Motor neuron (in vitro differentiated cells): ENCODE data around the gene CAPN9. TPM values are rescaled to one million over a fixed set of nuclear protein-coding genes. Genes with fewer than 3 reads are reported as not detected.
A peak's percentile ranks its signal among the peaks of the same experiment; 100 is the strongest.

Experiments used
- ATAC-seq, 8 experiments: fragments of 200-7000 bp; cut with Tn5 transposase; replicated peaks in 6 of 8; 2 replicates each; pipeline ENCODE4 v1.8.0; 2021; ENCODE audit warnings: mild to moderate bottlenecking in 8 of 8, moderate library complexity in 8 of 8
- H3K27ac ChIP-seq, 2 donors: fragments of 250-450 bp; sonication (Bioruptor Pico); 2 replicates each; pipeline ENCODE4 v1.9.0; 2021; ENCODE audit warnings: antibody characterized with exemption in 2 of 2, mild to moderate bottlenecking in 2 of 2, moderate library complexity in 1 of 2
- H3K4me1 ChIP-seq, 2 donors: fragments of 250-450 bp; sonication (Bioruptor Pico); replicated peaks in 1 of 2; 2 replicates each; pipeline ENCODE4 v1.6.1; 2021; ENCODE audit warnings: antibody characterized with exemption in 2 of 2, mild to moderate bottlenecking in 2 of 2, moderate library complexity in 1 of 2
- H3K4me3 ChIP-seq, 5 donors: fragments of 250-450 bp; sonication (Bioruptor Pico); 2 replicates each; pipeline ENCODE4 v1.9.0; 2021; ENCODE audit warnings: antibody characterized with exemption in 5 of 5, mild to moderate bottlenecking in 5 of 5, moderate library complexity in 4 of 5
- WGBS, 10 experiments: fragments of 450-650 bp; shearing (Covaris generic); methylation state at CpG; one replicate each; pipeline ENCODE4 v1.0.0; 2022; 5-methylcytosine and 5-hydroxymethylcytosine counted together
- in situ Hi-C, 9 experiments: fragments of 400-800 bp; cut with MboI; loops; one replicate each; pipeline ENCODE4 v1.15.0; 2021; ENCODE audit warnings: low sequenced_read_pairs in 9 of 9, low pct_unique_long_range_greater_than_20kb in 2 of 9; ENCODE audit not compliant: unreplicated experiment in 9 of 9
- total RNA-seq, 8 experiments: library from RNA; unstranded; fragments of 300-600 nt; gene quantifications; 2 replicates each; pipeline versions ENCODE4 v1.2.3 to v1.2.4, GENCODE V29; 2022

Gene CAPN9
- total RNA-seq, 8 experiments from 2014 or later, result 0.08 to 0.29 (median 0.11) TPM; not detected in 4

DNA sequence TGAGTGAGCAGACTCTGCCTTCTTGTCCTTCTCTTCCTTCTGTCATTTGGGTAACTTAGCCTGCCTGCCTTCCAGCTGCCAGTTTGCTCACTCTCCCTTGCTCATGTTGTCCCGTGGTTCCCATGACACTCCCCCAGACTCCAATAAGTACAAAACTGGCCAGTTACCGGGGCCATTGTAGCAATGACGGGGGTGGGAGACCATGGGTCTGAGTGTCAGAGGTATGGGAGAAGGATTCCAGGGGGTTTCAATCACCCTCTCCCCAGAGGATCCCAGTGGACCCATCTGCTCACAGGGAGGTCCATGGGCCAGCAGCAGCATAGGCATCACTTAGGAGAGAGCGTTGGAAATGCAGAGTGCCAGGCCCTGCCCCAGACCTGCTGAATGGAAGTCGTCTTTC, 51.3 kb downstream of the CAPN9 start:
- no peak overlapping the region for H3K27ac ChIP-seq
- ATAC-seq, result no peak
- no peak overlapping the region for H3K4me3 ChIP-seq
- in situ Hi-C loops, result loop anchor here in 1 of 9 experiments (25.0 kb wide), 1 partner anchor 414 kb away; no protein-coding TSS in a partner anchor
- WGBS, 10 experiments, result 0 to 93% (median 66%) methylated on average over 1 to 5 of the region's 5 CpGs
- peaks cover 16 to 17% of the 10 kb centered on the region in 2 donors for H3K4me1 ChIP-seq

- H3K27ac ChIP-seq, result no peak overlapping the region
- peaks cover 2 to 5% of the 10 kb centered on the region in 2 donors for H3K4me1 ChIP-seq
- no peak overlapping the region for H3K4me3 ChIP-seq
- ATAC-seq, result no peak
- 29 to 100% (median 75%) methylated on average over 1 to 9 of the region's 9 CpGs for WGBS, 10 experiments
- in situ Hi-C loops, result no loop called here
Observed at GRCh38 chr1:230800891-230801840, 54.0 kb downstream of the CAPN9 start.

GRCh38 chr1:230804396-230804795, 57.2 kb downstream of the CAPN9 start:
- peaks cover under 1 to 1% of the 10 kb centered on the region in 2 donors for H3K4me1 ChIP-seq
- no peak overlapping the region for H3K27ac ChIP-seq
- in situ Hi-C loops, result no loop called here
- 44 to 100% (median 76%) methylated on average over 1 to 2 of the region's 2 CpGs; no CpG with 5 or more reads in 1 of the 10 experiments for WGBS, 10 experiments
- ATAC-seq, result no peak
- H3K4me3 ChIP-seq, result no peak overlapping the region

DNA sequence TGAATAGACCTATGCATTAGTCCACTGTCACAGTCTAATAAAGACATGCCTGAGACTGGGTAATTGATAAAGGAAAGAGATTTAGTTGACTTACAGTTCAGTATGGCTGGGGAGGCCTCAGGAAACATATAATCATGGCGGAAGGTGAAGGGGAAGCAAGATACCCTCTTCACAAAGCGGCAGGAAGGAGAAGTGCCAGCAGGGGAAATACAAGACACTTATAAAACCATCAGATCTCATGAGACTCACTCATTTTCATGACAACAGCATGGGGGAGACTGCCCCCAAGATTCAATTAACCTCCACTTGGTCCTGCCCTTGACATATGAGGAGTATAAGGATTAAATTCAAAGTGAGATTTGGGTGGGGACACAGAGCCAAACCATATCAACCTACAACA, 59.4 kb downstream of the CAPN9 start:
- Histone ChIP-seq H3K4me1 (peaks cover 3 to 6% of the 10 kb centered on the region in 2 donors), H3K4me3 (no peak overlapping the region), H3K27ac (no peak overlapping the region)
- no peak for ATAC-seq
- 60 to 100% (median 91%) methylated on average over 1 to 2 of the region's 2 CpGs; no CpG with 5 or more reads in 1 of the 10 experiments for WGBS, 10 experiments
- in situ Hi-C loops, result no loop called here

DNA sequence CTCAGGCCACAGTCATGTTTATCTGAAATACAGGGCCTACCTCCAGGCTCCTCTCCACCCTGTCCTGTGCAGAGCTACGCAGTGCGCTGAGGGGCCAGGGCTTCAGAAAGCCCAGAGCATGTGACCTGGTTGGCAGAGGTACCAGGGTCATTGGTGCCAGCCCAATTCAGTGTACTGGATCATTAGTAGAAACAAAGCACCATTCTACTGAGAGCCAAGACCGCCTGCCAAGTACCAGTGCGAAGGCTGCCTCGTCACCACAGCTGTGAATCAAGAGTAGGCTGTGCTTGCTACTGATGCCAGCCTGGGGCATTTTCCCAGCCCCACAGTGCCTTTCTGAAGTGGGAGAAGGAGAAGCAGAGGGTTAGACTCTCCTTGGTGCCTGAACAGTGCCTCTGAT, 59.8 kb downstream of the CAPN9 start:
- in situ Hi-C loops, result no loop called here
- Histone ChIP-seq H3K27ac (no peak overlapping the region), H3K4me3 (no peak overlapping the region), H3K4me1 (peaks cover 3 to 6% of the 10 kb centered on the region in 2 donors)
- ATAC-seq, result no peak
- 100% methylated on average over 4 of the region's 5 CpGs; no CpG with 5 or more reads in 9 of the 10 experiments for WGBS, 10 experiments

DNA sequence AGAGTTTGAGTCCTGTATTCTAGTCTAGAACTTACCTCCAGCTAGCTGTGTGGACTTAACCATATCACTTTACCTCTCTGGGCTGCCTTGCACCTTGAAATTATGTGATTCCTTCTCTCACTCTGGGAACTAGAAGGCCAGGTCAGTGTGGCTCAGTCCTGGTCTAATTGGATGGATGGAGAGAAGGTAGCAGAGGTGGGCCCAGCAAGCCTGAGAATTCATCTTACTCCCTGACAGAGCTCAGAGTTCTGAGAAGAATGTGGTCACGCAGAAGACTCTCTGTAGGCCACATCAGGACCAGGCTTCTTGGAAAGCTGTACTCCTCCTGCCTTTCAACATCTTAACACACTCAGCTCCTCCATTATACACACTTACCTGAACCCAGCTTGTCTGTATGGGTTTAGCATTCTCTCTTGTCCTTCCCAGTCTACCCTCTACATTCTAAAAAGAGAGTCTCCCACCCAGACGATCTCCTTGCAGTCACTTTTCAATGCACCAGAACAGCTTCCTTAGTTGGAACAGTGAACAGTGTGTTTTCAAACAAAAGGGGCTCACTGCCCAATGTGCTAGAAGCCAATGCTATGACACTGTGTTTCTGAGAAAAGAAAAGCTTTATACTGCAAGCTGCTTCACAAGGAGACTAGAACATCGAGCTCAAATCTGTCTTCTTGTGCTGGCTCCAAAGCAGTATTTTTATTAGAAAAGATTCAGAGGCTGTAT, 60.5 kb downstream of the CAPN9 start:
- WGBS, 10 experiments, result 10 to 92% (median 60%) methylated on average over 1 to 3 of the region's 3 CpGs; no CpG with 5 or more reads in 1 of the 10 experiments
- Histone ChIP-seq H3K27ac (no peak overlapping the region), H3K4me1 (peaks cover 3 to 6% of the 10 kb centered on the region in 2 donors), H3K4me3 (no peak overlapping the region)
- in situ Hi-C loops, result no loop called here
- peak in 2 of 8 experiments; percentile 7 to 44 for ATAC-seq

GRCh38 chr1:230808281-230808872, 61.2 kb downstream of the CAPN9 start:
- Histone ChIP-seq H3K4me3 (no peak overlapping the region), H3K27ac (no peak overlapping the region), H3K4me1 (peaks cover 3 to 6% of the 10 kb centered on the region in 2 donors)
- ATAC-seq, result peak; percentile 11 to 100 (median 58)
- WGBS, 10 experiments, result 0 to 84% (median 59%) methylated on average over 2 to 4 of the region's 4 CpGs; no CpG with 5 or more reads in 2 of the 10 experiments
- in situ Hi-C loops, result no loop called here

- H3K4me3 ChIP-seq, result no peak overlapping the region
- in situ Hi-C loops, result no loop called here
- peaks cover 3 to 6% of the 10 kb centered on the region in 2 donors for H3K4me1 ChIP-seq
- ATAC-seq, result peak in 2 of 8 experiments; percentile 31 to 88
- WGBS, 10 experiments, result 20 to 88% (median 70%) methylated on average over 1 to 7 of the region's 8 CpGs; no CpG with 5 or more reads in 2 of the 10 experiments
- H3K27ac ChIP-seq, result no peak overlapping the region
Observed at GRCh38 chr1:230809256-230809990, 62.2 kb downstream of the CAPN9 start.

GRCh38 chr1:230812568-230812967, 65.4 kb downstream of the CAPN9 start:
- no peak for ATAC-seq
- Histone ChIP-seq H3K4me3 (no peak overlapping the region), H3K27ac (no peak overlapping the region), H3K4me1 (peaks cover 3 to 6% of the 10 kb centered on the region in 2 donors)
- 33 to 89% (median 70%) methylated on average over 1 to 2 of the region's 2 CpGs for WGBS, 10 experiments
- in situ Hi-C loops, result no loop called here

- WGBS, 10 experiments, result 0 to 91% (median 57%) methylated on average over 1 to 3 of the region's 3 CpGs; no CpG with 5 or more reads in 1 of the 10 experiments
- no peak for ATAC-seq
- H3K4me3 ChIP-seq, result no peak overlapping the region
- in situ Hi-C loops, result no loop called here
- H3K27ac ChIP-seq, result no peak overlapping the region
- no peaks in the 10 kb centered on the region for H3K4me1 ChIP-seq
Observed at GRCh38 chr1:230814949-230815692, 67.9 kb downstream of the CAPN9 start.

DNA sequence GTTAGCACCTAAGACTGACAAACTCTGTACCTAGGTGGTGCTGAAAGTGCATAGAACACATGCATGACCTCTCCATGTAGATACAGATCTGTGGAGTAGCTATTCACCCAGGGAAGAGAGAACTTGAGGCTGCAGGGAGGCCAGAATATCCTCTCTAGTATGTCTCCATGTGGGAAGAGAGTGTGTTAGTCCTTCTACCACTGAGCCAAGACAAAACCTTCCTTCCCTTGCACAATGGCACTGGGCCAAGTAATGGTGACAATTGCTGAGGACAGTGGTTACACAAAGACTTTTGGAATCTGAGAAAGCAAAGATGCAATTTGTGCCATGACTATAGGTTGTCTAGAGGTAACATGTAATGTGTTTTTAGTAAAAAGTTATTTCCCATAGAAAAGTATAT, 68.8 kb downstream of the CAPN9 start:
- H3K4me3 ChIP-seq, result no peak overlapping the region
- ATAC-seq, result no peak
- in situ Hi-C loops, result no loop called here
- H3K4me1 ChIP-seq, result no peaks in the 10 kb centered on the region
- no peak overlapping the region for H3K27ac ChIP-seq

GRCh38 chr1:230818367-230818766, 71.2 kb downstream of the CAPN9 start:
- H3K27ac ChIP-seq, result no peak overlapping the region
- 0 to 94% (median 46%) methylated on average over 1 of the region's 1 CpG; no CpG with 5 or more reads in 2 of the 10 experiments for WGBS, 10 experiments
- H3K4me3 ChIP-seq, result no peak overlapping the region
- ATAC-seq, result peak in 2 of 8 experiments; percentile 20 to 42
- peaks cover 3 to 5% of the 10 kb centered on the region in 2 donors for H3K4me1 ChIP-seq
- in situ Hi-C loops, result no loop called here
